Measurements from ENCODE around the gene GNAS-AS1.

GNAS-AS1 gene

DNA sequence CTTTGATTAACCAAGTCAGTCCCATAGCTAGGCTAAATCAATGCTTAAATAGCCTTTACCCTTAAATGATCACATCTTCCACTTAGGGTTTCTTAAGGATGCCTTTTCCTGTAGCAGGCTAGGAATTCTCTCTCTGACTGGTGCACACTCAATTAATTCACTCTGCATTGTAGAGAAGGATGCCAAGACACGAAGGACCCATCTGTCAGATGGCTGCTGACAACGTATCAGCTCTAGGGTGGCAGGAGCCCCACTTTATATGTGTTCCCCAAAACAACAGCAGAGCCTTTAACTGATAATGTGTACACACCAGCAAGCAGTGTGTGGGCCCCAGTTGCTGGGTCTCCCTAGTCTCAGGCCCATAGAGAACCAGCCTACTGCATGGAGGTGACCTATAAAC, 15.1 kb upstream of the GNAS-AS1 start:
- CTCF ChIA-PET: no interaction called here
- no peak for DNase-seq (ENCODE audit: extremely low spot score)
- POLR2A ChIA-PET: no interaction called here
- TF ChIP-seq TARDBP (IDR thresholded peaks at IDR 0.05) (no peak), CTBP1 (IDR thresholded peaks at IDR 0.05; ENCODE audit: borderline replicate concordance) (no peak), L3MBTL2 (conservative IDR thresholded peaks at IDR 0.05) (no peak), ZNF384 (IDR thresholded peaks at IDR 0.05) (no peak), ELF4 (IDR thresholded peaks at IDR 0.05) (no peak), HDGF (IDR thresholded peaks at IDR 0.05; ENCODE audit: borderline replicate concordance) (no peak), BHLHE40 (IDR thresholded peaks at IDR 0.05; ENCODE audit: borderline replicate concordance) (no peak), FOXA1 (IDR thresholded peaks at IDR 0.05) (no peak), SP1 (IDR thresholded peaks at IDR 0.05) (no peak), NFRKB (IDR thresholded peaks at IDR 0.05) (no peak), FOXK2 (IDR thresholded peaks at IDR 0.05) (no peak), LEF1 (IDR thresholded peaks at IDR 0.05; ENCODE audit: borderline replicate concordance) (no peak), ARNT (IDR thresholded peaks at IDR 0.05) (no peak), FOXM1 (IDR thresholded peaks at IDR 0.05; ENCODE audit: borderline replicate concordance) (no peak)
- TF ChIP-seq, protein P1, sequence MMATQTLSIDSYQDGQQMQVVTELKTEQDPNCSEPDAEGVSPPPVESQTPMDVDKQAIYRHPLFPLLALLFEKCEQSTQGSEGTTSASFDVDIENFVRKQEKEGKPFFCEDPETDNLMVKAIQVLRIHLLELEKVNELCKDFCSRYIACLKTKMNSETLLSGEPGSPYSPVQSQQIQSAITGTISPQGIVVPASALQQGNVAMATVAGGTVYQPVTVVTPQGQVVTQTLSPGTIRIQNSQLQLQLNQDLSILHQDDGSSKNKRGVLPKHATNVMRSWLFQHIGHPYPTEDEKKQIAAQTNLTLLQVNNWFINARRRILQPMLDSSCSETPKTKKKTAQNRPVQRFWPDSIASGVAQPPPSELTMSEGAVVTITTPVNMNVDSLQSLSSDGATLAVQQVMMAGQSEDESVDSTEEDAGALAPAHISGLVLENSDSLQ (IDR thresholded peaks at IDR 0.05): no peak

DNA sequence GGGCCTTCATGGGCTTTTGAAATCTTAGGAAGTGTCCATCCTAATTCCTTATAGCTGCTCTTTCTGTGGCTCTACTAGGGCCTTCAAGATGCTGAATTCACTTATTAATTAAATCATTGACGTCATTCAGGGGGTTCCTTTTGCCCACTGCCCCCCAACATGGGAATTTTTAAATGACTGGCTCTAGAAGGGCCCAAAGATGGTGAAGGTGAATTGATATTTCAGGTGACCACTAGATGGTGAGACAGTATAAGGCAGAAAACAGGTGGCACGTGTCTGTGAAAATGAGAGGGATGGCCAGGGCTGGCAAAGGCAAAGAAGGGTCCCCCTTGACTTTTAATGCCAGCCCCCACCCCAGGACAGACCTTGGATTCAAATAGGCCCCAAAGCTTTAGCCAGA, 13.6 kb upstream of the GNAS-AS1 start:
- no peak for TF ChIP-seq LEF1 (IDR thresholded peaks at IDR 0.05; ENCODE audit: borderline replicate concordance)
- no peak for TF ChIP-seq L3MBTL2 (conservative IDR thresholded peaks at IDR 0.05)
- TF ChIP-seq FOXA1 (IDR thresholded peaks at IDR 0.05): no peak
- no peak for TF ChIP-seq BHLHE40 (IDR thresholded peaks at IDR 0.05; ENCODE audit: borderline replicate concordance)
- no peak for TF ChIP-seq TARDBP (IDR thresholded peaks at IDR 0.05)
- TF ChIP-seq SP1 (IDR thresholded peaks at IDR 0.05): no peak
- no peak for TF ChIP-seq ARNT (IDR thresholded peaks at IDR 0.05)
- no peak for TF ChIP-seq HDGF (IDR thresholded peaks at IDR 0.05; ENCODE audit: borderline replicate concordance)
- TF ChIP-seq NFRKB (IDR thresholded peaks at IDR 0.05): no peak
- no peak for TF ChIP-seq ZNF384 (IDR thresholded peaks at IDR 0.05)
- TF ChIP-seq CTBP1 (IDR thresholded peaks at IDR 0.05; ENCODE audit: borderline replicate concordance): no peak
- TF ChIP-seq FOXK2 (IDR thresholded peaks at IDR 0.05): no peak
- no peak for TF ChIP-seq ELF4 (IDR thresholded peaks at IDR 0.05)
- no peak for TF ChIP-seq FOXM1 (IDR thresholded peaks at IDR 0.05; ENCODE audit: borderline replicate concordance)
- TF ChIP-seq, protein P1 (IDR thresholded peaks at IDR 0.05): no peak
- no peak for TF ChIP-seq SUZ12 (IDR thresholded peaks at IDR 0.05)
- no peak for DNase-seq (ENCODE audit: extremely low spot score)
- POLR2A ChIA-PET: no interaction called here
- CTCF ChIA-PET: interaction anchor here (1.0 kb wide), 1 partner anchor 357 kb away, joined by 3 read pairs; no protein-coding TSS in a partner anchor

DNA sequence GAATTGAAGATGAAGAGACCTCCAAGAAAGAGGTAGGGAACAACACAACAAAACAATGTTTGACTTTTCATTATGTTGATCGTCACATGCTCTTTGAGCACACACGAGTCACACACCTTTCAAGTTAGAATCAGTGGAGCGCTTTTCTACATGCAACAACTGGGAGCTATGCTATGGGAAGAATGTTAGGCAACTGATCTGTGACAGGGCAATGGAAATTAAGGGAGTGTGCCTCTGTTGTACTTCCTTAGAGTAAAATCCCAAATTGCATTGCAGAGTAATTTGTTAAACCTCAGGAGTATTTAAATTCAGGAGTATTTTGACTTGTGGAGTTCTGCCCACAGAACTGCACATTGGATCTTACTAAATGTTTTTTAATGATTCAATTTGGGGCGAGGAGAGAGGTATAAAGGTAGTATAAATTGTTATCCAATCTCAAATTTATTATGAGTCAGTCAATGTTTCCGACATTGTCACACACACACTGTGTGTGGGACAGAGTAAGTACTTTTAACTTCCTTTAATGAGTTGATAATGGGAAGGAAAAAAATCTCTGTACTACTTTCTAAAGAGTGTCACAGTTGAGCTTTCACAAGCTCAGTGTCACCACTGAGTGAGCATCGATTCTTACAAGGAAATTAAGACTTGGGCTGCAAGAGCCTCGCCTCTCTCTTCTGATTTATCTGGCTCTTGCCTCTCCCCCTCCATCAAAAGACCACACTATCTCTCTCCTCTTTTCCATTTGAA, 12.5 kb upstream of the GNAS-AS1 start:
- no peak for DNase-seq (ENCODE audit: extremely low spot score)
- ChIA-PET CTCF (interaction anchor here (0.6 kb wide), 2 partner anchors 233 to 654 kb away, joined by 3 read pairs; no protein-coding TSS in a partner anchor), POLR2A (no interaction called here)
- TF ChIP-seq ELF4 (IDR thresholded peaks at IDR 0.05): no peak

DNA sequence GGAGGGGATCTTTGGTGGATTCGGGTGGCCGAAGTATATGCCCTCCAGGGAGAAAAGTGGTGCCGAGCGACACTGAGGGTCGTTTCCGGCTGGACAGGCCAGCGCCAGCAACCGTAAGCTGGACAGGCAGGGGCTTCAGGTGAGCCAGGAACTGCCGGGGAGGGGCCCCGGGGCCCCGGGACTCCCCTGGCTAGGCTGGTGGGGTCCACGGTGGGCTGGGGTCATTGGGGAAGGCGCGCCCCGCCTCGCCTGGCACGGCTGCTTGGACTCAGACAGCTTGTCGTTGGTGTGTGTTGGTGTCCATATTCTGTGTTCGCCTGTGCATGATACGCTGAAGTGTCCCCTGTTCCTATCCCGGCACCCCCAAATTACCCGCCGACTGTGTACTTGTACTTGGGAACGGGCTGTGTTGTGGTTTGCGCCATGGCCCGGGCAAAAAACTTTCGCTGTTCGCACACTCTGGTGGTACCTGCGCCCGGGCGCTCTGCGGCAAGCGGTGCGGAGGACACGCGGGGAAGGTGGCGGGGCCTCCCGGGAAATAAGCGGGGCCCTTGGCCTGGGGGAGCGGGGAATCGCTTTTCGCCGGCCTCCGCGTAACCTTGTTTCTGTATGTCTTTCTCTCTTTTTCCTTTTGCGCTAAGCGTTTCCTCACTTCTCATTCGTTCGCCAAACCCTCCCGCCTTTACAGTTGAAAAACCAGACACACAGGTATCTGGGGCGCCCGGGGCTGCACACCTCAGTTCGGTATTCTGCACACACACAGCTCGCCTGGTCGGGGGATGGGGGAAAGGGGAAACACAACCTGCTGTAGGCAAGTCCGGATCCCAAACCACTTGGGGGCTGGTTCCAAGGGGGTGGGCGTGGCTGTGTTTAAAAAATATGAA, 5.0 kb upstream of the GNAS-AS1 start:
- POLR2A ChIA-PET: no interaction called here

DNA sequence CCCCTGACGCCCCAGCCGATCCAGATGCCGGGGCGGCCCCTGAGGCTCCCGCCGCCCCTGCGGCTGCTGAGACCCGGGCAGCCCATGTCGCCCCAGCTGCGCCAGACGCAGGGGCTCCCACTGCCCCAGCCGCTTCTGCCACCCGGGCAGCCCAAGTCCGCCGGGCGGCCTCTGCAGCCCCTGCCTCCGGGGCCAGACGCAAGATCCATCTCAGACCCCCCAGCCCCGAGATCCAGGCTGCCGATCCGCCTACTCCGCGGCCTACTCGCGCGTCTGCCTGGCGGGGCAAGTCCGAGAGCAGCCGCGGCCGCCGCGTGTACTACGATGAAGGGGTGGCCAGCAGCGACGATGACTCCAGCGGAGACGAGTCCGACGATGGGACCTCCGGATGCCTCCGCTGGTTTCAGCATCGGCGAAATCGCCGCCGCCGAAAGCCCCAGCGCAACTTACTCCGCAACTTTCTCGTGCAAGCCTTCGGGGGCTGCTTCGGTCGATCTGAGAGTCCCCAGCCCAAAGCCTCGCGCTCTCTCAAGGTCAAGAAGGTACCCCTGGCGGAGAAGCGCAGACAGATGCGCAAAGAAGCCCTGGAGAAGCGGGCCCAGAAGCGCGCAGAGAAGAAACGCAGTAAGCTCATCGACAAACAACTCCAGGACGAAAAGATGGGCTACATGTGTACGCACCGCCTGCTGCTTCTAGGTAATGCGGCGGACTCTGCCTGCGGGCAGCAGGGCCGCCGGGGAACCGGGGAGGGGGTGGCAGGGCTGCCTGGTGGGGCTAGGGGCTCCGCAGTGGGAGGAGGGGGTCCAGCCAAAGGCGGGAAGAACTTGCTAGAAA, 4.2 kb upstream of the GNAS-AS1 start:
- CTCF ChIA-PET: no interaction called here
- no peak for DNase-seq (ENCODE audit: extremely low spot score)
- TF ChIP-seq FOXM1 (IDR thresholded peaks at IDR 0.05; ENCODE audit: borderline replicate concordance): no peak
- no peak for TF ChIP-seq FOXK2 (IDR thresholded peaks at IDR 0.05)
- no peak for TF ChIP-seq ZNF384 (IDR thresholded peaks at IDR 0.05)
- TF ChIP-seq FOXA1 (IDR thresholded peaks at IDR 0.05): no peak
- TF ChIP-seq, protein P1 (IDR thresholded peaks at IDR 0.05): no peak
- TF ChIP-seq CTBP1 (IDR thresholded peaks at IDR 0.05; ENCODE audit: borderline replicate concordance): no peak
- POLR2A ChIA-PET: no interaction called here

More for the DNA sequence above, 5.0 kb upstream of the GNAS-AS1 start:
- no peak for DNase-seq (ENCODE audit: extremely low spot score)
- CTCF ChIA-PET: no interaction called here
- TF ChIP-seq FOXK2 (IDR thresholded peaks at IDR 0.05) (no peak), SUZ12 (IDR thresholded peaks at IDR 0.05) (no peak), SP1 (IDR thresholded peaks at IDR 0.05) (no peak), ARNT (IDR thresholded peaks at IDR 0.05) (no peak), L3MBTL2 (conservative IDR thresholded peaks at IDR 0.05) (no peak), CTBP1 (IDR thresholded peaks at IDR 0.05; ENCODE audit: borderline replicate concordance) (no peak), TARDBP (IDR thresholded peaks at IDR 0.05) (no peak), ZNF384 (IDR thresholded peaks at IDR 0.05) (no peak), ELF4 (IDR thresholded peaks at IDR 0.05) (no peak), HDGF (IDR thresholded peaks at IDR 0.05; ENCODE audit: borderline replicate concordance) (no peak), BHLHE40 (IDR thresholded peaks at IDR 0.05; ENCODE audit: borderline replicate concordance) (no peak), FOXM1 (IDR thresholded peaks at IDR 0.05; ENCODE audit: borderline replicate concordance) (no peak), FOXA1 (IDR thresholded peaks at IDR 0.05) (no peak), NFRKB (IDR thresholded peaks at IDR 0.05) (no peak), LEF1 (IDR thresholded peaks at IDR 0.05; ENCODE audit: borderline replicate concordance) (no peak)
